PC-9 (cell line): Measurements from ENCODE around the gene EHBP1. TPM values are rescaled to one million over a fixed set of nuclear protein-coding genes. Genes with fewer than 3 reads are reported as not detected.
A peak's percentile ranks its signal among the peaks of the same experiment; 100 is the strongest.

ENCODE experiments used
- BruUV-seq: library from RNA; stranded (reverse); fragments of 400-500 nt; replicated peaks from 2 replicates; lab custom pipeline; 2021; lab: Mats Ljungman, UMichigan
- CTCF ChIA-PET: fragments of 300-600 bp; sonication (Branson Sonifier 250); formaldehyde crosslinking; loops from one replicate; lab custom pipeline; 2022; ENCODE audit warnings: antibody characterized with exemption; lab: Charles Lee
- POLR2A ChIA-PET: fragments of 300-600 bp; sonication (Branson Sonifier 250); formaldehyde crosslinking; loops from one replicate; lab custom pipeline; 2022; ENCODE audit warnings: antibody characterized with exemption; ENCODE audit not compliant: unreplicated experiment; lab: Charles Lee
- DNase-seq, 2 experiments: peaks; one replicate each; pipeline versions ENCODE4 v3.0.0 to v3.0.0-alpha.2; 2015 to 2022; ENCODE audit warnings: mixed read lengths in 1 of 2
- H2AFZ ChIP-seq: fragments of 200-600 bp; sonication (generic); 2 replicates; pipeline ENCODE4 v1.8.1; 2017; ENCODE audit warnings: antibody characterized with exemption
- H3F3A ChIP-seq: fragments of 200-600 bp; sonication (generic); 2 replicates; pipeline ENCODE4 v1.8.1; 2017; ENCODE audit warnings: antibody characterized with exemption, mild to moderate bottlenecking, low read depth; ENCODE audit not compliant: insufficient read depth
- H3K27ac ChIP-seq: fragments of 200-600 bp; sonication (generic); 2 replicates; pipeline ENCODE4 v1.6.1; 2016; ENCODE audit warnings: mixed run types
- H3K27me3 ChIP-seq: fragments of 200-600 bp; sonication (generic); 2 replicates; pipeline ENCODE4 v1.6.1; 2016; ENCODE audit warnings: low read depth, mixed run types; ENCODE audit not compliant: insufficient read depth
- H3K36me3 ChIP-seq: fragments of 200-600 bp; sonication (generic); 2 replicates; pipeline ENCODE4 v1.6.1; 2016; ENCODE audit warnings: low read depth, mixed run types
- H3K4me1 ChIP-seq: fragments of 200-600 bp; sonication (generic); replicated peaks from 2 replicates; pipeline ENCODE4 v1.6.1; 2016; ENCODE audit warnings: mixed run types; ENCODE audit not compliant: insufficient read depth
- H3K4me2 ChIP-seq: fragments of 200-600 bp; sonication (generic); 2 replicates; pipeline ENCODE4 v1.6.1; 2017; ENCODE audit warnings: mixed run types
- H3K4me3 ChIP-seq: fragments of 200-600 bp; sonication (generic); 2 replicates; pipeline ENCODE4 v1.6.1; 2016; ENCODE audit warnings: mixed run types
- H3K79me2 ChIP-seq: fragments of 200-600 bp; sonication (generic); 2 replicates; pipeline ENCODE4 v1.6.1; 2017; ENCODE audit warnings: low read depth, mixed run types
- H3K9me2 ChIP-seq: fragments of 200-600 bp; sonication (generic); 2 replicates; pipeline ENCODE4 v1.8.1; 2017; ENCODE audit warnings: mild to moderate bottlenecking; ENCODE audit not compliant: insufficient read depth
- H3K9me3 ChIP-seq: fragments of 200-600 bp; sonication (generic); 2 replicates; pipeline ENCODE4 v1.8.1; 2016; ENCODE audit warnings: low read depth; ENCODE audit not compliant: insufficient read depth
- H4K20me1 ChIP-seq: fragments of 200-600 bp; sonication (generic); 2 replicates; pipeline ENCODE4 v1.8.1; 2017; ENCODE audit not compliant: insufficient read depth
- EZH2 ChIP-seq: fragments of 200-600 bp; sonication (generic); IDR thresholded peaks from 2 replicates; pipeline ENCODE4 v1.8.0; 2017; ENCODE audit warnings: antibody characterized with exemption, low read depth
- intact Hi-C: fragments of 100-400 bp; cut with micrococcal nuclease; formaldehyde crosslinking; loops from one replicate; pipeline ENCODE4 v1.10.0; 2022; ENCODE audit not compliant: unreplicated experiment
- total RNA-seq: library from RNA; stranded (reverse); gene quantifications from 2 replicates; pipeline ENCODE4 v1.2.3, GENCODE V29; 2021
- TF ChIP-seq, protein P1 (sequence below): fragments of 200-600 bp; sonication (generic); conservative IDR thresholded peaks from 2 replicates; pipeline ENCODE4 v1.6.1; 2017; ENCODE audit warnings: mixed run types, antibody characterized with exemption, mild to moderate bottlenecking, moderate library complexity

The EHBP1 gene
- total RNA-seq, 1 experiment from 2014 or later: 100 TPM

DNA sequence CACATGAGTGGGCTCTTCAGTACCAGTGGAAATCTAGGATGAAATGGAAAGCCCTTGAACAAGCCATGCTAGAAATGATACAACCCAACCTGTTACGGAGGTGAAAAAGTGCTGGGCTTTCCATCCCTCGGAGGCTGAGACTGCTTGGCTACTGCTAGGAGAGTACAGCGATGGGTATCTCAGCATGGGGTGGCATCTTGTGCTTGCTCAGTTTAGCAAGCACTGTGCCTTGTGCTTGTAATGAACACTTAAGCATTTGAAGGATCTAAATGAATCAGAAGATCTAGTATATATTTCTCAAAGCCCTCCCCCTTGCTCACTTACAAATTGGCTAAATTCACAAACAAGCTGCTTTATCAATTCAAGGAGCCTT lies 44.3 kb upstream of the EHBP1 start:
- no peak for DNase-seq
- peak overlapping the region; percentile 63 for H3K4me2 ChIP-seq
- TF ChIP-seq, protein P1, sequence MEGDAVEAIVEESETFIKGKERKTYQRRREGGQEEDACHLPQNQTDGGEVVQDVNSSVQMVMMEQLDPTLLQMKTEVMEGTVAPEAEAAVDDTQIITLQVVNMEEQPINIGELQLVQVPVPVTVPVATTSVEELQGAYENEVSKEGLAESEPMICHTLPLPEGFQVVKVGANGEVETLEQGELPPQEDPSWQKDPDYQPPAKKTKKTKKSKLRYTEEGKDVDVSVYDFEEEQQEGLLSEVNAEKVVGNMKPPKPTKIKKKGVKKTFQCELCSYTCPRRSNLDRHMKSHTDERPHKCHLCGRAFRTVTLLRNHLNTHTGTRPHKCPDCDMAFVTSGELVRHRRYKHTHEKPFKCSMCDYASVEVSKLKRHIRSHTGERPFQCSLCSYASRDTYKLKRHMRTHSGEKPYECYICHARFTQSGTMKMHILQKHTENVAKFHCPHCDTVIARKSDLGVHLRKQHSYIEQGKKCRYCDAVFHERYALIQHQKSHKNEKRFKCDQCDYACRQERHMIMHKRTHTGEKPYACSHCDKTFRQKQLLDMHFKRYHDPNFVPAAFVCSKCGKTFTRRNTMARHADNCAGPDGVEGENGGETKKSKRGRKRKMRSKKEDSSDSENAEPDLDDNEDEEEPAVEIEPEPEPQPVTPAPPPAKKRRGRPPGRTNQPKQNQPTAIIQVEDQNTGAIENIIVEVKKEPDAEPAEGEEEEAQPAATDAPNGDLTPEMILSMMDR: no peak
- no peak for TF ChIP-seq EZH2
- peaks cover 5% of the 10 kb centered on the region; the same call in 1 of the 2 replicates for H3K9me3 ChIP-seq
- H3K4me3 ChIP-seq: peak overlapping the region; percentile 8; the same call in 1 of the 2 replicates
- ChIA-PET CTCF (interaction anchor here (1.2 kb wide), 1 partner anchor 205 kb away, joined by 3 read pairs; no protein-coding TSS in a partner anchor), POLR2A (no interaction called here)
- BruUV-seq: TSS peak; percentile 45
- H3F3A ChIP-seq: peaks cover 23% of the 10 kb centered on the region
- no peaks in the 10 kb centered on the region for H3K36me3 ChIP-seq
- no peaks in the 10 kb centered on the region for H3K27me3 ChIP-seq
- H3K79me2 ChIP-seq: no peaks in the 10 kb centered on the region
- H3K27ac ChIP-seq: peak overlapping the region; percentile 80
- H2AFZ ChIP-seq: peak overlapping the region; percentile 60
- H4K20me1 ChIP-seq: no peaks in the 10 kb centered on the region
- H3K4me1 ChIP-seq: peaks cover 62% of the 10 kb centered on the region
- no peaks in the 10 kb centered on the region for H3K9me2 ChIP-seq
- intact Hi-C loops: loop anchor here (1.0 to 2.0 kb wide), 4 partner anchors 11 to 154 kb away; partner anchors contain the start of genes EHBP1 and TMEM17

DNA sequence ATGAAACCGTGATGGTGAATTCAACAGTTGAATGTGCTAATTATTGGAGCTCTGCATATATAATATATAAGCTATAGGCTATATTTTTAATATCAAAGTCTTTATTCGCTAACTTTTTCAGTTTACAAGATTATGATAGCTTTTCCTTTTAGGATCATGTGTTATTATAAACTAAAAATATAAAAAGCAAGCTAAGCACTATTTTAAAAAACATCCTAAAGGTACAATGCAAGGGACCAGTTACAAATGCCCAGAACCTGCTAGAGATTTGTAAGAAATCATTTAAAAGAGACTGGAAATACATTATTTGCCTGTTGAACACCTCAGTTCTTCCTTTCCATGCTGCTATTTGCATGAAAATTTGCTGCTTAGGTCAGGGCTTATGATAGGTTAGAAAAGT lies 43.4 kb upstream of the EHBP1 start:
- no peaks in the 10 kb centered on the region for H3K27me3 ChIP-seq
- no peaks in the 10 kb centered on the region for H4K20me1 ChIP-seq
- no peak overlapping the region for H3K4me3 ChIP-seq
- H2AFZ ChIP-seq: no peak overlapping the region
- H3K27ac ChIP-seq: peak overlapping the region; percentile 80
- no peaks in the 10 kb centered on the region for H3K9me2 ChIP-seq
- intact Hi-C loops: no loop called here
- H3K4me1 ChIP-seq: peaks cover 62% of the 10 kb centered on the region
- peaks cover 23% of the 10 kb centered on the region for H3F3A ChIP-seq
- H3K79me2 ChIP-seq: no peaks in the 10 kb centered on the region
- ChIA-PET CTCF (interaction anchor here (1.2 kb wide), 1 partner anchor 205 kb away, joined by 3 read pairs; no protein-coding TSS in a partner anchor), POLR2A (no interaction called here)
- no peak for TF ChIP-seq EZH2
- TF ChIP-seq, protein P1: no peak
- no peak for DNase-seq
- H3K36me3 ChIP-seq: no peaks in the 10 kb centered on the region
- peaks cover 5% of the 10 kb centered on the region; the same call in 1 of the 2 replicates for H3K9me3 ChIP-seq
- BruUV-seq: no TSS peak
- peak overlapping the region; percentile 63; the same call in 1 of the 2 replicates for H3K4me2 ChIP-seq

DNA sequence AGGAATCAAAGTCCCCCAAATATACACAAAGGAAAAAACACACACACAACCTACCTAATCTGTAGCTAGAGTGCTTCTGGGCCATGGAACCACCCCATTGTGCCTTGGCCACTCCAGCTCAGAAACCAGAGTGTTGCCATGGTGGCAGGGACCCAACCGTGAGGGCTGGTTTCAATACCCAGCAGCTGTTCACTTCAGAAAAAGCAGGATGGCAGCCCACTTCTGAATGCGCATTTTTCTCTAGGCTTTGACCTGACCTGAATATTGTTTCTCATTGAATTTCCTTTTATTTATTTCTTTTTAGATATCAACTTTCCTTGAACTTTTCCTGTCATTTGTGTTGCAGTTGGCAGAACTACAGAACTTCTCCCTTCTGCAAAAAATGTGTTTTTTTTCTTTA lies 43.0 kb upstream of the EHBP1 start:
- Histone ChIP-seq H3K27ac (peak overlapping the region; percentile 80), H3F3A (peaks cover 23% of the 10 kb centered on the region), H3K36me3 (no peaks in the 10 kb centered on the region), H3K4me2 (no peak overlapping the region), H3K9me2 (no peaks in the 10 kb centered on the region), H2AFZ (no peak overlapping the region), H3K4me3 (no peak overlapping the region), H3K27me3 (no peaks in the 10 kb centered on the region), H3K9me3 (peaks cover 5% of the 10 kb centered on the region; the same call in 1 of the 2 replicates), H3K79me2 (no peaks in the 10 kb centered on the region), H4K20me1 (no peaks in the 10 kb centered on the region), H3K4me1 (peaks cover 62% of the 10 kb centered on the region)
- TF ChIP-seq, protein P1: no peak
- TF ChIP-seq EZH2: no peak
- intact Hi-C loops: no loop called here
- POLR2A ChIA-PET: no interaction called here
- BruUV-seq: no TSS peak
- CTCF ChIA-PET: interaction anchor here (1.2 kb wide), 1 partner anchor 206 kb away, joined by 3 read pairs; no protein-coding TSS in a partner anchor
- DNase-seq: peak in 1 of 2 experiments; percentile 30
